Measurements from ENCODE around the gene ZNF620. TPM values are rescaled to one million over a fixed set of nuclear protein-coding genes. Genes with fewer than 3 reads are reported as not detected.
"Not testable (repeated sequence)": the region's sequence is repeated elsewhere in the genome, so short reads cannot be mapped to it uniquely, and the experiment has no call there.

Gene ZNF620
- total RNA-seq, 3 donors from 2014 or later: 4.0 to 7.0 (median 6.4) TPM

DNA sequence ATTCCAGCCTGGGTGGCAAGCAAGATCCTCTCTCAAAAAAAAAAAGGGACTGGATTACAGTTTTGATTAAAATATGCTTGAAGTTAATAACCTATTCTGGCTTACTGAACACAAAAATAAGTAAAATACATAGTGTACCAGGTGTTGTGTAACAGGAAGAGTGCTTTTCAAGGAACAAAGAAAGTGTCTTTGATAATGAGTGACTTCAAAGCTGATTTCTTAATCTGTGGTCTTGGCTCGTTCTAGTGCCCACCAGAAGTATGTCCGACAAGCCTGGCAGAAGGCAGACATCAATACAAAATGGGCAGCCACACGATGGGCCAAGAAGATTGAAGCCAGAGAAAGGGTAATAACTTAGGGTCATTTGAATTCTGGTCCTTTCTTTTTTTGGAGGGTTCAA is 44.7 kb upstream of the ZNF620 start:
- Histone ChIP-seq H3K36me3 (ENCODE audit: low read depth) (peaks cover 28% of the 10 kb centered on the region), H3K9me3 (no peaks in the 10 kb centered on the region), H3K4me3 (no peak overlapping the region), H3K4me1 (ENCODE audit: low read depth) (peaks cover 24% of the 10 kb centered on the region)
- no peak for ATAC-seq
- DNase-seq: no peak
- intact Hi-C loops (cut with DNase I, micrococcal nuclease): no loop called here
- TF ChIP-seq, protein P1, sequence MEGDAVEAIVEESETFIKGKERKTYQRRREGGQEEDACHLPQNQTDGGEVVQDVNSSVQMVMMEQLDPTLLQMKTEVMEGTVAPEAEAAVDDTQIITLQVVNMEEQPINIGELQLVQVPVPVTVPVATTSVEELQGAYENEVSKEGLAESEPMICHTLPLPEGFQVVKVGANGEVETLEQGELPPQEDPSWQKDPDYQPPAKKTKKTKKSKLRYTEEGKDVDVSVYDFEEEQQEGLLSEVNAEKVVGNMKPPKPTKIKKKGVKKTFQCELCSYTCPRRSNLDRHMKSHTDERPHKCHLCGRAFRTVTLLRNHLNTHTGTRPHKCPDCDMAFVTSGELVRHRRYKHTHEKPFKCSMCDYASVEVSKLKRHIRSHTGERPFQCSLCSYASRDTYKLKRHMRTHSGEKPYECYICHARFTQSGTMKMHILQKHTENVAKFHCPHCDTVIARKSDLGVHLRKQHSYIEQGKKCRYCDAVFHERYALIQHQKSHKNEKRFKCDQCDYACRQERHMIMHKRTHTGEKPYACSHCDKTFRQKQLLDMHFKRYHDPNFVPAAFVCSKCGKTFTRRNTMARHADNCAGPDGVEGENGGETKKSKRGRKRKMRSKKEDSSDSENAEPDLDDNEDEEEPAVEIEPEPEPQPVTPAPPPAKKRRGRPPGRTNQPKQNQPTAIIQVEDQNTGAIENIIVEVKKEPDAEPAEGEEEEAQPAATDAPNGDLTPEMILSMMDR (IDR thresholded peaks at IDR 0.05): no peak

DNA sequence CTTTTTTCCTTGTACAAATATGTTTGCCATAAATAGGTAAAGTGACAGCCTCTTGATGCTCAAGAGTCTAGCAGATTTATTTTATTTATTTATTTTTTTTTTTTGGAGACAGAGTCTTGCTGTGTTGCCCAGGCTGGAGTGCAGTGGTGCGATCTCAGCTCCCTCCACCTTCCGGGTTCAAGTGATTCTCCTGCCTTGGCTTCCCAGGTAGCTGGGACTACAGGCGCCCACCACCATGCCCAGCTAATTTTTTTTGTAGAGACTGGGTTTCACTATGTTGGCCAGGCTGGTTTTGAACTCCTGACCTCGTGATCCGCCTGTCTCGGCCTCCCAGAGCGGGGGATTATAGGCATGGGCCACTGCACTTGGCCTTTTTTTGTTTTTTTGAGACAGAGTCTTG is 43.0 kb upstream of the ZNF620 start:
- DNase-seq; H3K9me3 ChIP-seq; H3K4me3 ChIP-seq; ATAC-seq; intact Hi-C loops (cut with DNase I, micrococcal nuclease): not testable (repeated sequence)
- H3K36me3 ChIP-seq (ENCODE audit: low read depth): peaks cover 28% of the 10 kb centered on the region
- peaks cover 18% of the 10 kb centered on the region for H3K4me1 ChIP-seq (ENCODE audit: low read depth)

DNA sequence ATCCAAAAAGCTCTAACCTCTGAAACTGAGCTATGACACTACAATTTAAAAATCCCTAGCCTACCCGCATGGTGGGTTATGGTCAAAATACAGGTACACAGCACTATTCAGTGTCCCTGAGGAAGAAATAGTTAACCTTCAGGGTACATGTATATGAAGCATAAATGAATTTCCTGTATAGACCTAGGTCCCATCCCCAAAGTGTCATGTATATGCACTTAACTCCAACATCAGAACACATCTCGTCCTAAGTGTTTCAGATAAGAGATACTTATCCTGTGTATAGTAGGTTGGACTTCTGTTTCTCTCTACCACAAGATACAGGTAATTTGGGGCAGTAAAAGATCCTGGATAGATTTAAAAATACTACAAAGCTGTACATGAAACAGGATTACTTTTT is 42.3 kb upstream of the ZNF620 start:
- Histone ChIP-seq H3K4me3 (no peak overlapping the region), H3K4me1 (ENCODE audit: low read depth) (peaks cover 11% of the 10 kb centered on the region), H3K9me3 (no peaks in the 10 kb centered on the region), H3K36me3 (ENCODE audit: low read depth) (peaks cover 27% of the 10 kb centered on the region)
- no peak for ATAC-seq
- intact Hi-C loops (cut with DNase I, micrococcal nuclease): no loop called here
- TF ChIP-seq, protein P1 (IDR thresholded peaks at IDR 0.05): no peak
- DNase-seq: no peak

DNA sequence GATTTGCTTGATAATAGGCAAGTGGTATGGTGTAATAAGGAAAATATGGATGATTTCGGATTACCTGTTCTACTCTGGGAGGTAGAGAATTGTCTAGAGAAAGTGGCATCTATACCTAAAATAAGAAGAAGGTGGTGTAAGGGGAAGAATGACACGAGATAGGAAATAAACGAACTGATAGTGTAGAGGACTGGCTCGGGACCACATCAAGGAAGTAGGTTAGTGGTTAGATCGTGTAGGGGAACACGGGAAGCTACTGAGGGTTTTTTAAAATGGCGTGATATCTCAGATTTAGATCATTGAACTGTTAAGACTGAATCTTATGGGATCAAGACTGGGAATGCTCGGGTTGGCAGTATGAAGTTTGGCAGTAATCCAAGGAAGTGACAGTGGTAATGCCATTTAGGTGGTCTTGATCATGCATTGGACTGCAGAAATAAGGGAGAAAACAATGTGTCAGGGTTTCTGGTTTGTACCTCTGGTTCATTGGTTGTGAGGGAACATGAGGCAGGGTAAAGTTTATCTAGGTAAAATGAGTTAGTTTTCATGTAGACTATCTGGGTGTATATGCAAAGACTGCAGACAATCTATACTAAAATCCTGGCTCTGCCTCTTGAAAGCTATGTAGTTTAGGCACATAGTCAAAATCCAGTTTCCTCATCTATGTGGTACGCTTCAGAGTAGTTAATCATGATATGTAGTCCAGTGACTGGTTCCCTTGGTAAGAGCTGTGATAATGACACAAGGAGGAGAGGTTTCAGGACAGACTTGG is 41.3 kb upstream of the ZNF620 start:
- no peak for DNase-seq
- ATAC-seq: peak; percentile 44
- H3K4me1 ChIP-seq (ENCODE audit: low read depth): peaks cover 1% of the 10 kb centered on the region
- intact Hi-C loops (cut with DNase I, micrococcal nuclease): no loop called here
- H3K36me3 ChIP-seq (ENCODE audit: low read depth): peaks cover 21% of the 10 kb centered on the region
- no peak overlapping the region for H3K4me3 ChIP-seq
- TF ChIP-seq, protein P1 (IDR thresholded peaks at IDR 0.05): no peak
- no peaks in the 10 kb centered on the region for H3K9me3 ChIP-seq

DNA sequence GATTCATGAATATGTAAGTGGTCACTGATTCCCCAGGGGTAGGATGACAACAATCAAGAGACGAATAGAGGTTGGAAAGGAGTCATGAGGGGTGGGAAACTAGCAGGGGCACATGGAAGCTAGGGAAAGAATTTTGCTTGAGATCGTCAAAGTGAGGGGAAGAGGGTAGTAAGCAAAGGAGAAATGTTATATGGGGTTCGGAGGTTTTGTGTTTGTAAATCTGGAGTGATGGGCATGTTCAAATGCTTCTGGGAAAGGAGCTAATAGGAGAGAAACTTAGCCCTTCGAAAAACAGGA is 40.8 kb upstream of the ZNF620 start:
- intact Hi-C loops (cut with DNase I, micrococcal nuclease): no loop called here
- no peak for DNase-seq
- no peak for ATAC-seq
- Histone ChIP-seq H3K36me3 (ENCODE audit: low read depth) (peaks cover 21% of the 10 kb centered on the region), H3K4me3 (no peak overlapping the region), H3K4me1 (ENCODE audit: low read depth) (no peaks in the 10 kb centered on the region), H3K9me3 (no peaks in the 10 kb centered on the region)
- TF ChIP-seq, protein P1 (IDR thresholded peaks at IDR 0.05): no peak

DNA sequence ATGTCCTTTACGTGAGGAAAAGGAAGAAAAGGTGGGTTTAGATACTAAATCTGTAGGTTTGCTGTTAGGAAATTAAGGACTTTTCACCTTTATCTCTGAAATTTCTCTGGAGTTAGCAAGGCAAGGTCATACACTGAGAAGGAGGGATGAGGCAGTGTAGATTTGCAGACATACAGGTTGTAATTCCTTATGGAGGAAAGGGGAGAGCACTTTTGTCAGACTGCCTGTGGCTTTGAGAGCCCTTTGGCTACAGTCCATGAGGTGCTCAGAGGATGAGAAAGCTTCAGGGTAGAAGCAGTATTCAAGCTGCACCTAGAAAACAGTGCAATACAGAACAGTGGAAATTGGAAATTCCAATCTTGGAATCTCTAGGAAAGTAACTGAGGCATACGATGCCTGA is 40.4 kb upstream of the ZNF620 start:
- peaks cover 21% of the 10 kb centered on the region for H3K36me3 ChIP-seq (ENCODE audit: low read depth)
- ATAC-seq: no peak
- intact Hi-C loops (cut with DNase I, micrococcal nuclease): no loop called here

More for the DNA sequence above, 40.4 kb upstream of the ZNF620 start:
- TF ChIP-seq, protein P1 (IDR thresholded peaks at IDR 0.05): no peak
- Histone ChIP-seq H3K4me3 (no peak overlapping the region), H3K9me3 (no peaks in the 10 kb centered on the region), H3K4me1 (ENCODE audit: low read depth) (no peaks in the 10 kb centered on the region)
- no peak for DNase-seq

Measured in mucosa of descending colon (tissue), 3 donors.